Stimulated activated CD4-positive, alpha-beta T cell treated with anti-CD3 and anti-CD28 coated beads, TNF-alpha, amount 100 ng/mL, for 48 hours (primary cell): ENCODE data around the gene ZMYM2.
"Not testable (repeated sequence)": the region's sequence is repeated elsewhere in the genome, so short reads cannot be mapped to it uniquely, and the experiment has no call there.

ENCODE experiments used
- DNase-seq, 3 donors: peaks; one replicate each; pipeline ENCODE4 v3.0.0-alpha.2; 2020; ENCODE audit warnings: low read depth in 3 of 3

Gene ZMYM2

GRCh38 chr13:19958155-19959111 lies at the start of gene ZMYM2:
Gene ZMYM2 (plus strand): TSS chr13:19958727. CDS start chr13:19993073, 34,346 bp downstream.
- DNase-seq: peak; percentile 94 to 98 (median 97)

GRCh38 chr13:19910336-19911072 lies 48.0 kb upstream of the ZMYM2 start:
- no peak for DNase-seq

GRCh38 chr13:19927117-19927748 lies 31.3 kb upstream of the ZMYM2 start:
- DNase-seq: no peak

- DNase-seq: no peak
These were observed 18.4 kb upstream of the ZMYM2 start for GRCh38 chr13:19940106-19940505.

- no peak for DNase-seq
These were observed 8.2 kb upstream of the ZMYM2 start for GRCh38 chr13:19950374-19950773.

GRCh38 chr13:19952850-19953249 lies 5.7 kb upstream of the ZMYM2 start:
- DNase-seq: no peak

GRCh38 chr13:19955873-19956559 lies 2.5 kb upstream of the ZMYM2 start:
- DNase-seq: no peak

GRCh38 chr13:19957320-19958154 lies 990 bp upstream of the ZMYM2 start:
- peak; percentile 59 to 71 (median 64) for DNase-seq

GRCh38 chr13:19959141-19959830 lies 759 bp downstream of the ZMYM2 start:
- DNase-seq: peak; percentile 41 to 56 (median 55)

GRCh38 chr13:19959831-19960652 lies 1.5 kb downstream of the ZMYM2 start:
- DNase-seq: peak; percentile 67 to 87 (median 74)

- no peak for DNase-seq
These were observed 2.1 kb downstream of the ZMYM2 start for GRCh38 chr13:19960653-19960976.

- no peak for DNase-seq
These were observed 3.0 kb downstream of the ZMYM2 start for GRCh38 chr13:19961489-19961888.

GRCh38 chr13:19961924-19962323 lies 3.4 kb downstream of the ZMYM2 start:
- no peak for DNase-seq

- DNase-seq: no peak
These were observed 4.4 kb downstream of the ZMYM2 start for GRCh38 chr13:19962894-19963293.

- no peak for DNase-seq
These were observed 9.1 kb downstream of the ZMYM2 start for GRCh38 chr13:19967621-19968020.

- not testable (repeated sequence) for DNase-seq
These were observed 16.0 kb downstream of the ZMYM2 start for GRCh38 chr13:19974498-19975009.

GRCh38 chr13:19978831-19979437 lies 20.4 kb downstream of the ZMYM2 start:
- DNase-seq: no peak

GRCh38 chr13:19981685-19982238 lies 23.2 kb downstream of the ZMYM2 start:
- DNase-seq: no peak
